GM12878 (cell line): ENCODE results near the gene HS6ST3. TPM values are rescaled to one million over a fixed set of nuclear protein-coding genes. Genes with fewer than 3 reads are reported as not detected.

Experiments
- ATAC-seq: fragments of 200-7000 bp; cut with Tn5 transposase; 3 replicates; pipeline ENCODE4 v1.9.1; 2020; ENCODE audit warnings: mild to moderate bottlenecking, moderate library complexity
- BruUV-seq: library from RNA; stranded (reverse); fragments of 400-500 nt; replicated peaks from 2 replicates; lab custom pipeline; 2021; lab: Mats Ljungman, UMichigan
- CTCF ChIA-PET: fragments of 300-600 bp; sonication (Branson Sonifier 250); formaldehyde crosslinking; extraction: SDS; loops from one replicate; lab custom pipeline; 2021; ENCODE audit warnings: inconsistent platforms; lab: Yijun Ruan, JAX
- POLR2A ChIA-PET: fragments of 350-600 bp; formaldehyde crosslinking; extraction: SDS; loops from one replicate; lab custom pipeline; 2021; ENCODE audit warnings: inconsistent platforms; lab: Charles Lee
- RAD21 ChIA-PET: fragments of 300-600 bp; sonication (Branson Sonifier 250); formaldehyde crosslinking; loops from one replicate; lab custom pipeline; 2023; ENCODE audit warnings: antibody characterized with exemption; ENCODE audit not compliant: unreplicated experiment; lab: Charles Lee
- SMC1A ChIA-PET: fragments of 300-600 bp; sonication (Branson Sonifier 250); formaldehyde crosslinking; loops from one replicate; lab custom pipeline; 2023; ENCODE audit not compliant: unreplicated experiment, uncharacterized antibody; lab: Charles Lee
- DNase-seq: peaks from one replicate; pipeline ENCODE4 v3.0.0-alpha.2; 2011; ENCODE audit warnings: low read depth, low spot score
- FAIRE-seq: peaks from 3 replicates; lab custom pipeline; 2011; peaks lifted over from hg19 to GRCh38; lab: Jason Lieb, UNC
- H2AFZ ChIP-seq: 2 replicates; pipeline ENCODE4 v1.6.0; 2011; ENCODE audit warnings: low read depth, low read length, control low read depth; ENCODE audit not compliant: control insufficient read depth
- H3K27ac ChIP-seq: 2 replicates; pipeline ENCODE4 v1.5.1; 2011; ENCODE audit warnings: control low read depth; ENCODE audit not compliant: control insufficient read depth, insufficient read depth
- H3K27me3 ChIP-seq, 2 experiments: replicated peaks in 1 of 2; 2 replicates each; pipeline versions ENCODE4 v1.6.0 to v1.6.1; 2011; ENCODE audit warnings: low read length in 1 of 2; ENCODE audit not compliant: control insufficient read depth in 2 of 2, insufficient read depth in 2 of 2
- H3K36me3 ChIP-seq, 2 experiments: 2 replicates each; pipeline ENCODE4 v1.5.1; 2011; ENCODE audit warnings: low read length in 1 of 2; ENCODE audit not compliant: control insufficient read depth in 2 of 2, insufficient read depth in 2 of 2
- H3K4me1 ChIP-seq: 2 replicates; pipeline ENCODE4 v1.6.1; 2011; ENCODE audit warnings: mild to moderate bottlenecking, low read length, moderate library complexity, mixed read lengths; ENCODE audit not compliant: control insufficient read depth, insufficient read depth
- H3K4me2 ChIP-seq: 2 replicates; pipeline ENCODE4 v1.6.0; 2011; ENCODE audit warnings: control low read depth; ENCODE audit not compliant: control insufficient read depth, insufficient read depth
- H3K4me3 ChIP-seq: fragments of 200-600 bp; sonication (generic); 2 replicates; pipeline ENCODE4 v1.5.1; 2016
- H3K79me2 ChIP-seq: 2 replicates; pipeline ENCODE4 v1.6.0; 2011; ENCODE audit warnings: low read length; ENCODE audit not compliant: control insufficient read depth, insufficient read depth
- H3K9ac ChIP-seq: 2 replicates; pipeline ENCODE4 v1.8.0; 2011; ENCODE audit warnings: low read length, control low read depth, mixed read lengths; ENCODE audit not compliant: control insufficient read depth, insufficient read depth
- H3K9me3 ChIP-seq: replicated peaks from 3 replicates; pipeline ENCODE4 v1.5.1; 2011; ENCODE audit warnings: mild to moderate bottlenecking, low read length; ENCODE audit not compliant: control insufficient read depth, insufficient read depth
- H4K20me1 ChIP-seq: 2 replicates; pipeline ENCODE4 v1.6.0; 2011; ENCODE audit not compliant: control insufficient read depth, insufficient read depth
- CBX5 ChIP-seq: sonication (generic); IDR thresholded peaks from 2 replicates; pipeline ENCODE4 v1.6.1; 2016; ENCODE audit warnings: low read depth, moderate library complexity, mild to moderate bottlenecking, inconsistent platforms
- EED ChIP-seq: sonication (generic); IDR thresholded peaks from 2 replicates; pipeline ENCODE4 v1.6.1; 2016; ENCODE audit warnings: antibody characterized with exemption, low read depth
- ETV6 ChIP-seq, 2 experiments: fragments of 450-650 bp in 1 of 2; IDR thresholded peaks in 1 of 2; conservative IDR thresholded peaks in 1 of 2; 2 replicates each; pipeline ENCODE4 v1.6.1; 2014; ENCODE audit warnings: antibody characterized with exemption in 1 of 2, borderline replicate concordance in 1 of 2, low read depth in 1 of 2, mild to moderate bottlenecking in 1 of 2, moderate library complexity in 1 of 2
- FOXK2 ChIP-seq: fragments of 450-650 bp; IDR thresholded peaks from 2 replicates; pipeline ENCODE4 v1.6.1; 2017; ENCODE audit warnings: mild to moderate bottlenecking, moderate library complexity
- HDAC6 ChIP-seq: fragments of 200-600 bp; sonication (generic); IDR thresholded peaks from one replicate; pipeline ENCODE4 v1.8.0; 2017; ENCODE audit warnings: antibody characterized with exemption; ENCODE audit not compliant: unreplicated experiment
- KDM1A ChIP-seq: fragments of 200-600 bp; sonication (generic); IDR thresholded peaks from 2 replicates; pipeline ENCODE4 v1.6.1; 2016; ENCODE audit warnings: borderline replicate concordance
- MTA3 ChIP-seq: IDR thresholded peaks from 2 replicates; pipeline ENCODE4 v1.6.1; 2012; ENCODE audit warnings: low read length, inconsistent platforms, borderline replicate concordance
- MYB ChIP-seq: fragments of 150-350 bp; IDR thresholded peaks from 2 replicates; pipeline ENCODE4 v1.6.1; 2014; ENCODE audit warnings: mild to moderate bottlenecking, low read depth, low read length, borderline replicate concordance
- POLR2AphosphoS2 ChIP-seq: IDR thresholded peaks from 2 replicates; pipeline ENCODE4 v1.6.1; 2011; ENCODE audit warnings: low read depth, mild to moderate bottlenecking, low read length, improper control_type of control experiment, moderate library complexity
- RAD21 ChIP-seq: IDR thresholded peaks from 2 replicates; pipeline ENCODE4 v1.6.1; 2011; ENCODE audit warnings: mild to moderate bottlenecking, low read depth, low read length, moderate library complexity; ENCODE audit not compliant: insufficient read depth
- RELA ChIP-seq: fragments of 450-650 bp; IDR thresholded peaks from 2 replicates; pipeline ENCODE4 v1.8.0; 2014; ENCODE audit warnings: borderline replicate concordance; ENCODE audit not compliant: partially characterized antibody
- SMAD5 ChIP-seq: IDR thresholded peaks from 2 replicates; pipeline ENCODE4 v1.6.1; 2016; ENCODE audit warnings: antibody characterized with exemption, low read depth
- SMARCA5 ChIP-seq: fragments of 450-650 bp; IDR thresholded peaks from 2 replicates; pipeline ENCODE4 v1.6.1; 2017; ENCODE audit warnings: mild to moderate bottlenecking
- TCF7 ChIP-seq: IDR thresholded peaks from 2 replicates; pipeline ENCODE4 v1.6.1; 2014; ENCODE audit warnings: antibody characterized with exemption, borderline replicate concordance
- ZNF207 ChIP-seq: fragments of 450-650 bp; IDR thresholded peaks from 2 replicates; pipeline ENCODE4 v1.6.1; 2014; ENCODE audit warnings: antibody characterized with exemption, mild to moderate bottlenecking, borderline replicate concordance
- WGBS: methylation state at CpG from one replicate; pipeline ENCODE4 v1.1.6; 2016; ENCODE audit warnings: low lambda C conversion rate; ENCODE audit not compliant: insufficient replicate concordance, insufficient coverage; ENCODE audit errors: missing lambda C conversion rate; 5-methylcytosine and 5-hydroxymethylcytosine counted together
- in situ Hi-C: fragments of 300-500 bp; cut with MboI; formaldehyde crosslinking; loops from 9 replicates; pipeline ENCODE4 v1.14.3; 2018; ENCODE audit warnings: mixed read lengths
- intact Hi-C: fragments of 100-400 bp; cut with micrococcal nuclease; formaldehyde crosslinking; loops from one replicate; pipeline ENCODE4 v1.14.2; 2022; ENCODE audit not compliant: unreplicated experiment
- polyA plus RNA-seq, 11 experiments: library from polyadenylated mRNA; depleted of rRNA in 4 of 11; unstranded in 6 of 11; stranded (reverse) in 5 of 11; fragments of >200 nt; fragmentation: Nextera tagmentation in 4 of 11; fragmentation: Illumina TruSeq in 1 of 11; extraction: Ambion mirVana in 4 of 11; extraction: Trizol in 1 of 11; gene quantifications; 1 replicate in 1 of 11; 2 replicates in 10 of 11; pipeline versions ENCODE4 v1.2.1 to v1.2.3, GENCODE V29; 2011 to 2016; ENCODE audit warnings: inconsistent platforms in 2 of 11, missing spikeins in 2 of 11, low read depth in 1 of 11
- total RNA-seq, 4 experiments: library from RNA; depleted of rRNA in 3 of 4; stranded (reverse); fragments of >200 nt in 3 of 4; fragmentation: Illumina TruSeq in 1 of 4; extraction: Trizol in 1 of 4; gene quantifications; 2 replicates each; pipeline versions ENCODE4 v1.2.1 to v1.2.3, GENCODE V29; 2013 to 2021
- TF ChIP-seq, protein P1 (sequence below): IDR thresholded peaks from 2 replicates; pipeline ENCODE4 v1.6.1; 2012; ENCODE audit warnings: mild to moderate bottlenecking, low read depth, low read length
- TF ChIP-seq, protein P2 (sequence below): fragments of 450-650 bp; IDR thresholded peaks from 2 replicates; pipeline ENCODE4 v1.6.1; 2018; ENCODE audit warnings: borderline replicate concordance, mild to moderate bottlenecking; ENCODE audit not compliant: partially characterized antibody
- TF ChIP-seq, protein P3 (sequence below): fragments of 450-650 bp; IDR thresholded peaks from 2 replicates; pipeline ENCODE4 v1.6.1; 2016; ENCODE audit warnings: mild to moderate bottlenecking

HS6ST3 gene
- total and polyA plus RNA-seq, 10 of the 15 experiments (the other 5 are each of a cell fraction or from before 2014, with no cell fraction given): under 0.01 to 2.9 TPM; not detected in 8

DNA sequence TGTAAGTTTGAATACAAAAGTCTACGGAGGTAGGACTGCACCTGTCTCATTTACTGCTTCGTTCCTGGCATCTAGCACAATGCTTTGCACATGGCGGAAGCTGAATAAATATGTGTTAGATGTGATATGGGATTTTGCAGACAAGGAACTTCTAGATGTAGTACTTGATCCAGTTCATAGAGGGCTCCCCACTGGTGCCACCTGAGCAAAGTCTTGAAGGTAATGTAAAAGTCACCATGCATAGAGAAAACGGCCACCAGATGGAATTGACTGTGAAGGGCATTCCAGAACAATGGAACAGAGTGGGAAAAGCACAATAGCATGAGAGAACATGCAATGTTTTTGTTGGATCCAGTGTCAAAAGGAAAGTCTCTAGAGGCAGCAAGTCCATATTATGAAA lies 209.3 kb downstream of the HS6ST3 start:
- no TSS peak for BruUV-seq
- Histone ChIP-seq H3K4me1 (no peaks in the 10 kb centered on the region), H3K36me3 (no peaks in the 10 kb centered on the region), H3K27ac (no peak overlapping the region), H3K9ac (no peak overlapping the region), H3K4me2 (no peak overlapping the region), H3K9me3 (no peaks in the 10 kb centered on the region), H3K79me2 (no peaks in the 10 kb centered on the region), H3K27me3 (no peaks in the 10 kb centered on the region), H4K20me1 (no peaks in the 10 kb centered on the region), H2AFZ (no peak overlapping the region), H3K4me3 (no peak overlapping the region)
- SMC1A ChIA-PET: no interaction called here
- RAD21 ChIA-PET: no interaction called here
- intact Hi-C loops: no loop called here
- no peak for FAIRE-seq
- ATAC-seq: no peak
- CTCF ChIA-PET: no interaction called here
- POLR2A ChIA-PET: no interaction called here
- in situ Hi-C loops: no loop called here
- DNase-seq: no peak
- 32% methylated on average over 4 of the region's 4 CpGs for WGBS
- TF ChIP-seq POLR2AphosphoS2 (no peak), RAD21 (no peak), CBX5 (no peak), ETV6 (conservative IDR thresholded peaks at IDR 0.05 in 1 of 2, IDR thresholded peaks at IDR 0.05 in 1 of 2; ENCODE audit: borderline replicate concordance in 1 of 2, low read depth in 1 of 2) (no peak), TCF7 (no peak), FOXK2 (no peak), ZNF207 (no peak), MTA3 (no peak), MYB (no peak), RELA (no peak), EED (no peak), HDAC6 (no peak), SMARCA5 (no peak), SMAD5 (no peak), KDM1A (no peak)
- TF ChIP-seq, protein P1, sequence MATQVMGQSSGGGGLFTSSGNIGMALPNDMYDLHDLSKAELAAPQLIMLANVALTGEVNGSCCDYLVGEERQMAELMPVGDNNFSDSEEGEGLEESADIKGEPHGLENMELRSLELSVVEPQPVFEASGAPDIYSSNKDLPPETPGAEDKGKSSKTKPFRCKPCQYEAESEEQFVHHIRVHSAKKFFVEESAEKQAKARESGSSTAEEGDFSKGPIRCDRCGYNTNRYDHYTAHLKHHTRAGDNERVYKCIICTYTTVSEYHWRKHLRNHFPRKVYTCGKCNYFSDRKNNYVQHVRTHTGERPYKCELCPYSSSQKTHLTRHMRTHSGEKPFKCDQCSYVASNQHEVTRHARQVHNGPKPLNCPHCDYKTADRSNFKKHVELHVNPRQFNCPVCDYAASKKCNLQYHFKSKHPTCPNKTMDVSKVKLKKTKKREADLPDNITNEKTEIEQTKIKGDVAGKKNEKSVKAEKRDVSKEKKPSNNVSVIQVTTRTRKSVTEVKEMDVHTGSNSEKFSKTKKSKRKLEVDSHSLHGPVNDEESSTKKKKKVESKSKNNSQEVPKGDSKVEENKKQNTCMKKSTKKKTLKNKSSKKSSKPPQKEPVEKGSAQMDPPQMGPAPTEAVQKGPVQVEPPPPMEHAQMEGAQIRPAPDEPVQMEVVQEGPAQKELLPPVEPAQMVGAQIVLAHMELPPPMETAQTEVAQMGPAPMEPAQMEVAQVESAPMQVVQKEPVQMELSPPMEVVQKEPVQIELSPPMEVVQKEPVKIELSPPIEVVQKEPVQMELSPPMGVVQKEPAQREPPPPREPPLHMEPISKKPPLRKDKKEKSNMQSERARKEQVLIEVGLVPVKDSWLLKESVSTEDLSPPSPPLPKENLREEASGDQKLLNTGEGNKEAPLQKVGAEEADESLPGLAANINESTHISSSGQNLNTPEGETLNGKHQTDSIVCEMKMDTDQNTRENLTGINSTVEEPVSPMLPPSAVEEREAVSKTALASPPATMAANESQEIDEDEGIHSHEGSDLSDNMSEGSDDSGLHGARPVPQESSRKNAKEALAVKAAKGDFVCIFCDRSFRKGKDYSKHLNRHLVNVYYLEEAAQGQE: no peak
- TF ChIP-seq, protein P2, sequence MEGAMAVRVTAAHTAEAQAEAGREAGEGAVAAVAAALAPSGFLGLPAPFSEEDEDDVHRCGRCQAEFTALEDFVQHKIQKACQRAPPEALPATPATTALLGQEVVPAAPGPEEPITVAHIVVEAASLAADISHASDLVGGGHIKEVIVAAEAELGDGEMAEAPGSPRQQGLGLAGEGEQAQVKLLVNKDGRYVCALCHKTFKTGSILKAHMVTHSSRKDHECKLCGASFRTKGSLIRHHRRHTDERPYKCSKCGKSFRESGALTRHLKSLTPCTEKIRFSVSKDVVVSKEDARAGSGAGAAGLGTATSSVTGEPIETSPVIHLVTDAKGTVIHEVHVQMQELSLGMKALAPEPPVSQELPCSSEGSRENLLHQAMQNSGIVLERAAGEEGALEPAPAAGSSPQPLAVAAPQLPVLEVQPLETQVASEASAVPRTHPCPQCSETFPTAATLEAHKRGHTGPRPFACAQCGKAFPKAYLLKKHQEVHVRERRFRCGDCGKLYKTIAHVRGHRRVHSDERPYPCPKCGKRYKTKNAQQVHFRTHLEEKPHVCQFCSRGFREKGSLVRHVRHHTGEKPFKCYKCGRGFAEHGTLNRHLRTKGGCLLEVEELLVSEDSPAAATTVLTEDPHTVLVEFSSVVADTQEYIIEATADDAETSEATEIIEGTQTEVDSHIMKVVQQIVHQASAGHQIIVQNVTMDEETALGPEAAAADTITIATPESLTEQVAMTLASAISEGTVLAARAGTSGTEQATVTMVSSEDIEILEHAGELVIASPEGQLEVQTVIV: no peak
- TF ChIP-seq, protein P3, sequence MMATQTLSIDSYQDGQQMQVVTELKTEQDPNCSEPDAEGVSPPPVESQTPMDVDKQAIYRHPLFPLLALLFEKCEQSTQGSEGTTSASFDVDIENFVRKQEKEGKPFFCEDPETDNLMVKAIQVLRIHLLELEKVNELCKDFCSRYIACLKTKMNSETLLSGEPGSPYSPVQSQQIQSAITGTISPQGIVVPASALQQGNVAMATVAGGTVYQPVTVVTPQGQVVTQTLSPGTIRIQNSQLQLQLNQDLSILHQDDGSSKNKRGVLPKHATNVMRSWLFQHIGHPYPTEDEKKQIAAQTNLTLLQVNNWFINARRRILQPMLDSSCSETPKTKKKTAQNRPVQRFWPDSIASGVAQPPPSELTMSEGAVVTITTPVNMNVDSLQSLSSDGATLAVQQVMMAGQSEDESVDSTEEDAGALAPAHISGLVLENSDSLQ: no peak
